Epidermal melanocyte (primary cell): ENCODE measurements around the gene DENND2D.

ENCODE experiments used
- DNase-seq: peaks from one replicate; pipeline ENCODE4 v3.0.0; 2011; ENCODE audit warnings: low spot score; ENCODE audit not compliant: insufficient read length

DENND2D gene

DNA sequence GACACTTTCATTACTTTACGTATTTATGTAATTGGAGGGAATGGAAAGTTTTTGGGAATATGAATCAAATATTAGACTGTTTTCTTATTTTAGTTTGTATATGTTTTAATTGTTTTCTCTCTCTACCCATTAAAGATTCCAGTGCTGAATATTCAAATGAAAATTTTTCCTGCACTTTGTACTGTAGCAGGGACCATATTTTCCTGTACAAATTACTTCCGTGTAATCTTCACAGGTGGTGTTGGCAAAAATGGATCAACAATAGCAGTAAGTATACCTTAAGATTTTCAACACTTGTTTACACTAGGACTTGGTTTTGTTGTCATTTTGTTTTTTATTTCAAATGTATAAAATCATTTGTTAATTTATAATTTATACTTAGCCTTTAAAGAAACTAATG is 18.4 kb downstream of the DENND2D start:
- DNase-seq = no peak

DNA sequence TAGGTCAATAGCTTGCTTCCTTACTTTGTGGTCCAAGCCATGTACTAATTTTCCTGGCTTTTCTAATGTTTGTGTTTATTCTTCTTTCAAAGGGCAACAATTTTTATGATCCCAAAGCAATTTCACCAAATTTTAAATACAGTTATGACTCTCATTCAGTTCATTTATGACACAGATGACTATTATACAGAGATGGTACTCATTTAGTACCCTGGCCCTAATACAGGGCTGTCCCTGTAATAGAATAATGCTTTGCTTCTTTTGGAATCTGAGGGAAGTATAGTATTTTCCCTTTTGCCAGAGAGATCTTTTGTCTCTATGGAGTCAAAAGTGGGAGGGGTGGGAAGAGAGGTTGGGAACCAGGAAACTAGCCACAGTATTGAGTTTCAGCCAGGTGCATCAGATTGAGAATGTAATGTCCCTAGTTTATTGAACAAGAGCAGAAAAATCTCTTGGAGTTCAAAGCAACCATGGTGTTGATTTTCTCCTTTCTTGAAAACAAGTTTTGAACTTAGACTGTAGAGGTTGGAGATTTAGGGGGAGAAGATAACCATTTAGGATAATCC is 20.4 kb downstream of the DENND2D start:
- DNase-seq = no peak

DNA sequence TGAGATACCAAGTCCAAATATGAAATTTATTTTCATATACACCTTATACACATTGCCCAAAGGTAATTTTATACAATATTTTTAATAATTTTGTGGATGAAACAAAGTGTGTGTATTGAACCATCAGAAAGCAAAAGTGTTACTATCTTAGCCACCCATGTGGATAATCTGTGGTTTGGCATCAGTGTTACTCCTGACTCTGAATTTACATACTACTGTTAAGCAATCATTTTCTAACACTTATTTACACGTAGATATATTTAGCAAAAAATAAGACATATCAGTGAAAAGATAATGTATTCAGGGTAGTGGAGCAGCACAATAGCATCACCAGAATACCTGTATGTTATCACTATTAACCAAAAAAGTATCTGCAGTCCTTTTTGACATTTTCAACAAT is 23.8 kb downstream of the DENND2D start:
- DNase-seq = no peak

DNA sequence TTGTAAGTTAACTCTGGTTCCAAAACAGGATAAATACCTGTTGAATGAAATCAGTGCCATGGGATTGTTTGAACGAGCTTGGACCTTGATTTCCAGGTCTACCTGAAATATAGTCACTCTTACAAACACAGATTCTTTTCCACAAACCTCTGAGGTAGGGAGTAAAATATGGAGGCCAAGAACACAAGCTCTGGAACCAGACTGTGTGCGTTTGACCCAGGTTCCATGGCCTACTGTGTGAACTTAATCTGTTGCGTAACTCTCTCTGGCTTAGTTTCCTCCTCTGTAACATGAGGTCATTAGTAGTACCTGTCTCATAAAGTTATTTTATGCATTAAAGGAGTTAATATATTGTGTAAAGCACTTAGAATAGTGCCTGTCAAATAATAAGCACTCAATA is 25.1 kb downstream of the DENND2D start:
- no peak for DNase-seq

DNA sequence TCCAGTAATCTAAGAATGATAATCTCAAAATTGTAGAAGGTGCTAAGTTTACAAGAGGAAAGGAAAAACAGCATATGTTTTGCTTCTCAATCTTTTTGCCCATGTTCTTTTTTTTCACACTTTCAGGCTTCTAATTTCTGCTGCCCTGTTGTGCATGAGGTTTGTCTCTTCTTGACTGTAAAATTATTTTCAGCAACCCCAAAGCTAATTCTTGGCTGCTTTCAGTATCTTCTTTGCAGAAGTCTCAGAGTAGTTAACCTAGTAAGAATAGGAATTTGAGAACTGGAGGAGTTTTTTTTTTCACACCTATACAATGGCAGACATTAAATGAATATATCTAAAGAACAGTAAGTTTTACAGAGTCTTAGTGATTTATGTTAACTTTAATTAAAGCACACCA is 26.4 kb downstream of the DENND2D start:
- DNase-seq = no peak

DNA sequence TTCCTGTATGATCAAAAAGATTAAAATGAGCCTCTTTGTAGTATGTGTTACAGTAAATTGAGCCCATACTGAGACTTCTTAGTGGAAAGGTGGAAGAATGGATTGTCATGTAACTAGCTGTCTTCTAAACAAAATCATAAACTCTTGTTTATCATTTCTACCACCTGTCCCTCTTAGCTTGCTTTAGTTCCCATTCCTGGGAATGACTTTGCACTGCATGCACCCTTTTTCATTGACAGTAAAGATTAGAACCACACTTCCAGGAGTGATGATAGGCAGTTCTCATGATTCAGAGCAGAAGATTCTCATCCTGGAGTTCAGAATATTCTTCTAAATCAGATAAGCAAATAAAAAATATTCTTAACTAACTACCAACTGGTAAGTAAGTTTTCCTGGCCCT is 28.0 kb downstream of the DENND2D start:
- no peak for DNase-seq

DNA sequence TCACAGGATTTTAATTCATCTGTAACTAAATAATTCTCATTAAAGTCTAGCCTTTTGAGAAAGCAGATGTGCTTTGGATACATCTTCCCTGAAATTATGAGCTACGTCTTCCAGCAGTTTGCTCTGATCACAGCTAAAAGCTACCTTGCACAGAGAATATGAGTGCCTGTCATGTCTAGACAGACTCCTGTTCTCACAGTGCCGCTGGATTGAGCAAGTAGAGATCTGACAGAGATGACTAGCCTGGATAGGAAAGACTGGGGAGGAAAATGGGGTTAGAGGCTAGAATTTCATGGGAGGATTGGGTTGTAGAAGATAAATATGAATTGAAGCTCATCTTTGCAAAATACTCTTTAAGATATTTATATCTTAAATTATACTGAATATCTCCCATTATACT is 36.3 kb downstream of the DENND2D start:
- DNase-seq = no peak

DNA sequence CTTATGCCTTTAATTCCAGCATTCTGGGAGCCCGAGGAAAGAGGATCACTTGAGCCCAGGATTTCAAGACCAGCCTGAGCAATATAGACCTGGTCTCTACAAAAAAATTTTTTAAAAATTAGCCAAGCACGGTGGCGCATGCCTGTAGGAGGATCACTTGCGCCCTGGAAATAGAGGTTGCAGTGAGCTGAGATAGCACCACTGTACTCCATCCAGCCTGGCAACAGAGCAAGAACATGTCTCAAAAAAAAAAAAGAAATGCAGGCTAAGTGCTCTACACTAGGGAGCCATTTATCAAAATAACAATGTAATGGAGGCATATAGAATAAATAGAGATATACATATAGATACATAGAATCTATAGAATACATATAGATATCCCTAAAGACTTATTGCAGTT is 37.1 kb downstream of the DENND2D start:
- DNase-seq = no peak

DNA sequence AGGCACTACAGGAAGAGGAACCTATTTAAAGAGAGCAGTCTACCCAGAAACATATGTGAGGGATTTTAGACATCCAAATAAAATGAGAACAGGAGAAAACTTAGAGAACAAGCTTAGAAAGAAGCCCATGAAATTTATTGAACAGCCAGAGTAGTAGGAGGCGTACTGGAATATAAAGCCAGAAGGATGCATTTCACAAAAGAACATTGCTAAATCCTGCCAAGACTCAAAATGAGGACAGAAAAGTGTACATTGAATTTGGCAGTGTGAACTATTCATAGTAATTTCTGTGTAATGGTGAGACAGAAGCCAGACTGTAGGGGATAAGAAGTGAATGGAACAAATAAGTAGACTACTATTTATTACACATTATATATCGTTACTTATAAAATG is 38.0 kb downstream of the DENND2D start:
- DNase-seq = no peak

DNA sequence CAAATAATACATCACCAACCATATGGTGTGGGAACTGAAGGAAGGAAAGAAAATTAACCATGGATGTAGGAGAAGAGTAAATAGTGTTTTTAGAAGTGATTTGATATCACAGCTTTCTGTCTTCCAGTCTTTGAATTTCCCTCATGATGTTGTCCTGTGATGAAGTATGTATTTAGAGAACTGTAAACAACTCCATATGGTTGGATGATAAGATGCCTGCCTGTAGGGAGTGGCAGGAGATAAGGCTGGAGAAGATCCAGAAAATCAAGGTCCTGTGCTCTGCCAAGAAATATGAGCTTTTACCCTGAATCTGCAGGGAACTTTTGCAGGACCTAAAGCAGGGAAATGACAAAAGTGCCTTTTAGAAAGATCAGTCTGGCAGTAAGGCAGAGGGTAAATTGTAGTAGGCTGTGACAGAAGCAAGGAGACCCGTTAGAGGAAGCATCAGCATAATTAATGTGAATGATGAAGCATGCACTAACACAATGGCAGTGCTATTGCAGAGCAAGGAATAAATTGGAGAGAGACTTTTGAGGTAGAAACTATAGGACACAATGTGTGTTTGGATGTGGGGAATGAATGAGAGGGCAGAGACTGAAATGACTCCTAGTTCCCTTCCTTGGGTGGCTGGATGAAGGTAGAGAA is 38.5 kb downstream of the DENND2D start:
- no peak for DNase-seq

DNA sequence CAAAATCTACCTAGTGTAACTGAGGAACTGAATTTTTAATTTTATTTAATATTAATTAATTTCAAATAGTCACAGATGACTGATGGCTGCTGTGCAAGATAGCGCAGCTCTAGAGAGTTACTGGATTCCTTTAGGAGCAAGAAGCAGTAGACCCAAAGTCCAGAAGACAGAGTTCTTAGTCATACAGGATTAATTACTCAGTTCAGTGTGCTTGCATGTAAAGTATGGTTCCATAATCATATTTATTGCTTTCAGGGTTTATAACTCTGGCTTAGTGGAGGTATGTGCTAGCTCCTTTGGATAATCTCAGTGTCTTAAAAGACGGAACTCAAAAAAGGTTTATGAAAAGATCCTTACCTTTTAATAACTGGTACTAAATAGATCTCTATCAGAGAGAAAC is 43.0 kb downstream of the DENND2D start:
- DNase-seq = no peak

DNA sequence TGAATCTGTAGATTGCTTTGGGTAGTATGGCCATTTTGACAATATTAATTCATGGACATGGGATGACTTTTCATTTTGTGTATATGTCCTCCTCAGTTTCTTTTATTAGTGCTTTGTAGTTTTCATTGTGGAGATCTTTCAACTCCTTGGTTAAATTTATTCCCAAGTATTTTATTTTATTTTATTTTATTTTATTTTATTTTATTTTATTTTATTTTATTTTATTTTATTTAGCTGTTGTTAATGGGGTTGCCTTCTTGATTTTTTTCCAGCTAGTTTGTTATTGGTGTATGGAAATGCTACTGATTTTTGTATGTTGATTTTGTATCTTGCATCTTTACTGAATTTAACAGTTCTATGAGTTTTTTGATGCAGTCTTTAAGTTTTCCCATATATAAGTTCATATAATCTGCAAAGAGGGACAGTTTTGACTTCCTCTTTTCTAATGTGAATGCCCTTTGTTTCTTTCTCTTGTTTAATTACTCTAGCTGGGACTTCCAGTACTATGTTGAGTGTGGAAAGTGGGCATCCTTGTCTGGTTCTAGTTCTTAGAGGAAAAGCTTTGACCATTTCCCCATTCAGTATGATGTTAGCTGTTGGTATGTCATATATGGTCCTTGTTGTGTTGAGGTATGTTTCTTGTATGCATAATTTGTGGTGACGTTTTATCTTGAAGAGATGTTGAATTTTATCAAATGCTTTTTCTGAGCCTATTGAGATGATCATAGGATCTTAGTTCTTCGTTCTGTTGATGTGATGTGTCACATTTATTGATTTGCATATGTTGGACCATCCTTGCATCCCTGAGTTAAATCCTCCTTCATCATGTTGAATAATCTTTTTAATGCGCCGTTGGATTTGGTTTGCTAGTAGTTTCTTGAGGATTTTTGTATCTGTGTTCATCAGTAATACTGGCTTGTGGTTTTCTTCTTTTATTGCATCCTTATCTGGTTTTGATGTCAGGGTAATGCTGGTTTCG is 46.1 kb downstream of the DENND2D start:
- DNase-seq = no peak

DNA sequence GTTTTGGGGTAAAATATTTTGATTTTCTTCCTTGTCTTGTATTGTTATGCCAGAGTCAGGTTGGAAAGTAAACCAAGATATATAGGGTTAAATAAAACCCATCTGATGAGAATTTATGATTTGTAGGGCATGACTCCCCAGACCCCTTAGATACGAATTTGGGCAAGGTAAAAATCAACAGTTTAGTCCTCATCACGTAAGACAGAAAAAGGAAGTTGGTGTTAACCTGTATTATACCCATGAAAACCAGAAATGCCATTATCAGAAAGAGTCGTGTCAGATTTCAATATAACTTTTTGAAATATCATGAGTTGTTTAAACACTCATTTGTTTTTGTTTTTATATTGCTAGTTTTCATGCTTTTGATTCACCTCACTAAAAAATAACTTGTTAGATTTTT is 48.6 kb downstream of the DENND2D start:
- DNase-seq = no peak

DNA sequence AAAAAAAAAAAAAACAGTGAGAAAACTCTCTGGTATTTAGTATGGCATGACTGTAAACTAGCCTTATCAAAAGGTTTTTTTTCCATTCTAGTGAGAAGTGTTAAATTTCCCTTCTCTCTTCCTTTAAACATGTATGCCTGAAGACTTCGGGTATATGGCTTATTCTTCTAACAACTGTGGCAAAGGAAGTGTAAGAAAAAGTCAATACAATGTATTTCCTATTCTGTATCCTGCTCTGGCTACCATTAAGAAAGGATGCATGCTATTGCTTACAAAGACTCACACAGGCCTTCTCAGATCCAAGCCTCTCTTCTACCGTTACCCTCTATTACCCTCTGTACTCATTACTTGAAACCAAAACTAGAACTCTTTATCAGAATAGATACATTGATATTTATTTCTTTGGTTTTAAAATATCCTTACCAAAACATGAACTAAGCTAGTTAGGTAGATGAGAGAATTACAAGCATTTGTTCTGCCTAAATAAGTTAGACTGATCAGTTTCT is 52.0 kb downstream of the DENND2D start:
- DNase-seq = no peak

DNA sequence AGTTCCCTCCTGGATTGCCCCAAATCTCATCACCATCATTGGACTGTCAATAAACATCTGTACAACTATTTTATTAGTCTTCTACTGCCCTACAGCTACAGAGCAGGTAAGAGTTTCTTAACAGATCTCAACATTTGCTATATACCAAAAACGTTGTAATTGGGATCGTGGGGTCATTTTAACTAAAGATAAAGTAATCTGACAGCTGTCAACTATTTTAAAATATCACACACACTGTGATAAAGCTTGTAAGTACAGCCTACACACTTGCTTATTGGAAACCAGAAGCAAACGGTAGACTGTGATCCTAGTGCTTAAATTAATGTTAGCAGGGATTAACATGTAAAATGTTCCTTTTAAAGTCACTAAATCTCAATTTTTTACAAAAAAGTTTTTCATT is 52.5 kb downstream of the DENND2D start:
- no peak for DNase-seq

DNA sequence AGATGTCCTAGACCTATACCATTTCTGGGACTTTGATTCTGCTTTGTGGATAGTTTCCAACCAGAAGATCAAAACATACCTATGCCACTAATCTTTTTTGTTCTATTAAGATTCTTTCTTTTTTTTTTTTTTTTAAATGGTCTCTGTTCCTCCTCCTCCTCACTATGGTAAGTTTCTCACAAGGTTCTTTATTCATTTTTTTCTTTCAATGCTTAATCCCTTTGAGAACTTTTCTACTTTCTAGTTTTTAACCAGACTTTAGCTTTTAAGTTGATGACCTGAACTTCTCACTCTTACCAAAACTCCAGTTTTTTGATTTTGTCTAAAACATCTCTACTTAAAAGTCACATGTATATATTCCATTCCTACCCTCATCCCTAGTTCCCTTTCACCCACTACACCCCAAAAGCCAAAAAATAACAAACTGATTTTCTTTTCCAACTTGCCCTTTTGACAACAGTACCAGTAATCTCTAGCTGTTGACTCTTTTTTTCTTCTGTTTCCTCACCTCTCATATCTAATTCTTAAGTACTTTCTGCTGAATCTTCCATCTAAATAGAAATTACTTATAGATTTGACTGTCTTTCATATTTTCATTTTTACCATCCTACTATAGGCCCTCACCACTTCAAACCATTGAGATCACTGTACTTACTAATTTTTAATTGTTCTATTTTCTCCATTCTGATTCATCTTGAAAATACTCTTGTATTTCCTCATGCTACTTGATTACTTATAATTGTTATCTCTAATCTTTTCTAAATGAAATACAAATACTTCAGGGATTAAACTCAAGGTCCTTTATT is 54.3 kb downstream of the DENND2D start:
- DNase-seq = no peak

DNA sequence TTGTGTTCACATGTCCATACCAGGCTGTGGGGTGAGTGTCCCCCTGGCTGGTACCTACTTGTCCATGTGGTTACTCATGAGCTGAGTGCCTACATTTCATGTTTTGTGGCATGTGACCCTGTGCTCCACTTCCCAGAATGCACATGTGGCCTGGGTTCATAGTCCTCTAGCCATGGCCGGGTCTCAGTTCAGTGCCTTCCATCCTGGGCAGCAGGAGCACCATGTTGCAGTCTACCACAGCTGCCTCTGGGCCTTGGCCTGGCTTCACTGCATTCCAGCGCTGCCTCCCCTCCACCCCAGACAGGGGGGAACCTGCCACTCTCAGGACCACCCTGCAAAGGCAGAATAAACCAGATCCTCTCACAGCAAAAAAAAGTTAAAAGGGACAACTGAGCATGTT is 54.9 kb downstream of the DENND2D start:
- no peak for DNase-seq

DNA sequence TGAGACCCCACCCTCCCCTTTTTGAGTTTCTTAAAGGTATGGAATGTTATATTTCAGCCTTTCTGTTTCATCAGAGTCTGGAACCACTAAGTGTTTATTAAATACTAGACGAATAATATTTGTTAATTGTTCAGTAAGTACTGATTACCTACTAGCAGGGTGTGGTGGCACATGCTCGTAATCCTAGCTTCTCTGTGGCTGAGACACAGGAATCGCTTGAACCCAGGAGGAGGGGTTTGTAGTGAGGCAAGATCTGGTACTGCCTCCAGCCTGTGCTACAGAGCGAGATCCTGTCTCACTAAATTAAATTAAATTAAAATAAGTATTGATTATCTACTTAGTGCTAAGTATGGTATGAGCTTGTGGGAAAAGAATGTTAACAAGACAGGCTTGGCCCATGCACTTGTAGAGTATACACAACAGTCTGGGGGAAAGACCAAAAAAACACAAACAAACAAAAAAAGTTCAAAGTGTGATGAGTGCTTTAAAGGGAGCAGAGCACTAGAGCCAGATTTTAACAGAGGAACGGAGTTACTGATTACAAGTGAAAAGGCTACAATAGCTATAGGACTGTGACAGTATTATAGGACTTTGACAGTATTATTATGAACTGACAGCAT is 58.0 kb downstream of the DENND2D start:
- no peak for DNase-seq

DNA sequence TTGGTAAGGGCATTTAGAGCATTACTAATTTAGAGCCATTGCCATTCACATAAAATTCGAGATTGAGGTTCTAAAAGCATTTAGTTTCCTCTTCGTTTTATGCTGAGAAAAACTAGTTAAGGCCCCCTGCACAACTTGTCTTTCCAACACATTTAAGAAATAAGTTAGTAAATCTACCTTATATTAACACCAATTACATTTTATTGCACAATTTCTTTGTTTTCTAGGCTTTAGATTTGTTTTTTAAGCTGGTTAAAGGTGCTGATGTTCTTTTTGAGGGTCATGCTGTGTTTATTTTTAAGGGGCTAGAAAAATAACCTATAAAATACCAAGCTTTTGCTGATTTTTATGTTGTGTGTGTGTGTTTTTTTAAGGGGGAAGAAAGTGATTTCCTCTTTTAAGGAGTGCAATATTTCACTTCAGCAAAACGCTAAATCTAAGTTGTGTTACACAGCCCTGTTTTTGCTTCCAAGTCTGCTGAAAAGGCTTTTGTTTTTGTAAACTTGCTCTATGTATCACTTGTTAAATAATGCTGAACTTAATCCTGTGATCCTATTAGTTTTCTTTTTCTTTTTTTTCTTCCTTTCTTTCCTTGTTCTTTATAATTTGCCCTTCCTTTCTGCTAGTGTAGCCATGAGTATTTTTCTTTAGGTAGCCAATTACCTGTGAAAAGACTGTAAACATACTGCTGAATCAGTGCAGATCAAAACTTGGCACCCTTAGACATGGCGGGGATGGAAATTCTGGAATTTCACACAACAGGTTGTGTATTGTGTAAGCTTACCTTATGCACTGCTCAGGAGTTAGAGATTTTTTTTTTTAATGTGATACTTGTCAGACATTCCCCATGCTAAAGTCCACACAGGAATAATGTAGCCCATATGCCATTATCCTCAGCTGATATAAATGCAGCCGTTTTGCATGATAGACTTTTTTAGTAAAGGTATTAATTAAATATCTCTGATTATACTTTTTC is 58.9 kb downstream of the DENND2D start:
- DNase-seq = no peak

DNA sequence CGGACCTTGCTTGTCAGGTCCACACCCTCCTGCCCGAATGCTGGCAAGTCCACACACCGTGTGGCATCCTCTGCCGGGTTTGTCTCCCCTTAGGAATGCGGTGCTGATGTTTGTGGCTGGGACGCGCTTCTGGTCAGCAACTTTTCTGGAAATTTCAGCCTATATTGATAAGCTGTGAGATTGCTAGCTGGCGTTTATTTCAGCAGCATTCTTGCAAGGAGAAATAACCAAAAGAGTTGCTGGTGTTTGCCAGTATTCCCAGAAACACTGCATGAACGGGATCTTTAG is 59.8 kb downstream of the DENND2D start:
- peak; percentile 41 for DNase-seq
